ENCODE measurements around the gene THTPA. TPM values are rescaled to one million over a fixed set of nuclear protein-coding genes. Genes with fewer than 3 reads are reported as not detected.
A peak's percentile ranks its signal among the peaks of the same experiment; 100 is the strongest.

Gene THTPA
- total and polyA plus RNA-seq, 9 of the 15 experiments (the other 6 are each of a cell fraction or from before 2014, with no cell fraction given) = 2.4 to 8.7 (median 5.2) TPM

GRCh38 chr14:23524954-23525353 is 31.1 kb upstream of the THTPA start:
- TF ChIP-seq MXD1 (CRISPR knock-in tag; IDR thresholded peaks at IDR 0.05; ENCODE audit: borderline replicate concordance, poor library complexity, severe bottlenecking) (no peak), FUS (optimal IDR thresholded peaks at IDR 0.05; ENCODE audit: low read depth, low read length) (no peak), KLF16 (IDR thresholded peaks at IDR 0.05) (no peak), ZC3H11A (IDR thresholded peaks at IDR 0.05; ENCODE audit: low read depth, low read length) (no peak), ZNF445 (CRISPR knock-in tag; IDR thresholded peaks at IDR 0.05; ENCODE audit: low read depth) (no peak)
- BruUV-seq (replicated peaks) = no TSS peak
- ChIA-PET POLR2A (interaction anchor here (0.5 to 0.7 kb wide), 2 partner anchors 150 to 519 kb away, joined by 3 to 4 read pairs; no protein-coding TSS in a partner anchor), CTCF (ENCODE audit: low intra/inter-chr PET ratio) (no interaction called here)
- peaks cover 0 to 6% of the 10 kb centered on the region in 2 experiments; a peak in 2 of 5 replicates for H3K4me1 ChIP-seq (replicated peaks in 1 of 2; ENCODE audit: control insufficient read depth in 2 of 2, insufficient read depth in 2 of 2, low read length in 2 of 2)
- no peaks in the 10 kb centered on the region; the same call in 1 of the 2 replicates for H4K20me1 ChIP-seq (replicated peaks; ENCODE audit: control insufficient read depth, insufficient read depth, low read length)
- H3K36me3 ChIP-seq (ENCODE audit: control insufficient read depth, insufficient read depth, low read length) = no peaks in the 10 kb centered on the region
- WGBS (ENCODE audit: insufficient coverage, low coverage, missing lambda C conversion rate) = 7% methylated on average over 12 of the region's 14 CpGs
- no peak overlapping the region for H3K9ac ChIP-seq (ENCODE audit: insufficient read depth in 1 of 2, low read depth in 2 of 2, low read length in 2 of 2)
- no peak overlapping the region for H3K4me3 ChIP-seq
- DNase-seq (ENCODE audit: extremely low read depth in 1 of 4, low spot score in 3 of 4) (no peak), ATAC-seq (no peak), FAIRE-seq (no peak)
- H2AFZ ChIP-seq (ENCODE audit: low read depth, low read length) = no peak overlapping the region
- H3K27me3 ChIP-seq (ENCODE audit: control insufficient read depth in 2 of 2, insufficient read depth in 2 of 2, low read length in 2 of 2) = peaks cover 2 to 54% of the 10 kb centered on the region in 2 experiments; a peak in 3 of 5 replicates
- in situ Hi-C loops (cut with MboI) (no loop called here), intact Hi-C loops (cut with micrococcal nuclease) (no loop called here)
- H3K9me1 ChIP-seq (ENCODE audit: control insufficient read depth, insufficient read depth, low read length) = no peaks in the 10 kb centered on the region
- no peaks in the 10 kb centered on the region for H3K79me2 ChIP-seq (ENCODE audit: control insufficient read depth, insufficient read depth, low read length)
- no peaks in the 10 kb centered on the region for H3K9me3 ChIP-seq (replicated peaks; ENCODE audit: control insufficient read depth, insufficient read depth, low read depth, low read length)
- no peak overlapping the region for H3K4me2 ChIP-seq (ENCODE audit: insufficient read depth, low read length)
- no peak overlapping the region for H3K27ac ChIP-seq (ENCODE audit: extremely low read depth, low read depth, low read length)

- CTCF ChIA-PET (ENCODE audit: low intra/inter-chr PET ratio) = no interaction called here
- peaks cover 0 to 49% of the 10 kb centered on the region in 2 experiments; a peak in 3 of 5 replicates for H3K27me3 ChIP-seq (ENCODE audit: control insufficient read depth in 2 of 2, insufficient read depth in 2 of 2, low read length in 2 of 2)
- no peak overlapping the region for H2AFZ ChIP-seq (ENCODE audit: low read depth, low read length)
- peak in 2 of 4 experiments; percentile 21 to 23 for DNase-seq (ENCODE audit: extremely low read depth in 1 of 4, low spot score in 3 of 4)
- no peaks in the 10 kb centered on the region for H3K36me3 ChIP-seq (ENCODE audit: control insufficient read depth, insufficient read depth, low read length)
- no peaks in the 10 kb centered on the region for H3K79me2 ChIP-seq (ENCODE audit: control insufficient read depth, insufficient read depth, low read length)
- H3K4me3 ChIP-seq = no peak overlapping the region
- H3K4me2 ChIP-seq (ENCODE audit: insufficient read depth, low read length) = no peak overlapping the region
- POLR2A ChIA-PET = interaction anchor here (0.5 to 0.7 kb wide), 2 partner anchors 151 to 518 kb away, joined by 3 to 4 read pairs; no protein-coding TSS in a partner anchor
- no peak overlapping the region for H3K27ac ChIP-seq (ENCODE audit: extremely low read depth, low read depth, low read length)
- in situ Hi-C loops (cut with MboI) (no loop called here), intact Hi-C loops (cut with micrococcal nuclease) (no loop called here)
- no peaks in the 10 kb centered on the region for H3K9me3 ChIP-seq (replicated peaks; ENCODE audit: control insufficient read depth, insufficient read depth, low read depth, low read length)
- FAIRE-seq = no peak
- 7% methylated on average over 3 of the region's 8 CpGs for WGBS (ENCODE audit: insufficient coverage, low coverage, missing lambda C conversion rate)
- H4K20me1 ChIP-seq (replicated peaks; ENCODE audit: control insufficient read depth, insufficient read depth, low read length) = no peaks in the 10 kb centered on the region; the same call in 1 of the 2 replicates
- ATAC-seq = no peak
- no peaks in the 10 kb centered on the region for H3K9me1 ChIP-seq (ENCODE audit: control insufficient read depth, insufficient read depth, low read length)
- H3K9ac ChIP-seq (ENCODE audit: insufficient read depth in 1 of 2, low read depth in 2 of 2, low read length in 2 of 2) = no peak overlapping the region
- peaks cover 0 to 8% of the 10 kb centered on the region in 2 experiments; a peak in 2 of 5 replicates for H3K4me1 ChIP-seq (replicated peaks in 1 of 2; ENCODE audit: control insufficient read depth in 2 of 2, insufficient read depth in 2 of 2, low read length in 2 of 2)
- no TSS peak for BruUV-seq (replicated peaks)
- TF ChIP-seq ZNF347 (CRISPR knock-in tag; IDR thresholded peaks at IDR 0.05; ENCODE audit: low read depth) (no peak), RUNX1 (IDR thresholded peaks at IDR 0.05; ENCODE audit: low read depth) (no peak), ZNF592 (IDR thresholded peaks at IDR 0.05) (no peak), MLX (CRISPR knock-in tag; conservative IDR thresholded peaks at IDR 0.05) (no peak)
Measured at GRCh38 chr14:23525611-23526010, 30.5 kb upstream of the THTPA start.
